HG02759 (cell line): Measurements from ENCODE around the gene UQCC5.

Experiments used
- ATAC-seq: cut with Tn5 transposase; IDR thresholded peaks from one replicate; pipeline ENCODE4 v1.9.1; 2021; ENCODE audit warnings: mild to moderate bottlenecking, moderate library complexity; ENCODE audit not compliant: unreplicated experiment

The UQCC5 gene

GRCh38 chr3:52536369-52537164 lies at the start of gene UQCC5:
UQCC5 (plus strand) TSS chr3:52536605; CDS start chr3:52536756, 151 bp downstream.
- peak; percentile 86 for ATAC-seq

- ATAC-seq, result no peak
Observed at GRCh38 chr3:52487050-52487787, 49.2 kb upstream of the UQCC5 start.

GRCh38 chr3:52487788-52488691 lies 48.4 kb upstream of the UQCC5 start:
- no peak for ATAC-seq

- ATAC-seq, result no peak
Observed at GRCh38 chr3:52488746-52489145, 47.7 kb upstream of the UQCC5 start.

- ATAC-seq, result no peak
Observed at GRCh38 chr3:52489453-52489852, 47.0 kb upstream of the UQCC5 start.

GRCh38 chr3:52490035-52490938 lies 46.1 kb upstream of the UQCC5 start:
- no peak for ATAC-seq

GRCh38 chr3:52490939-52491526 lies 45.4 kb upstream of the UQCC5 start:
- ATAC-seq, result no peak

GRCh38 chr3:52492059-52492458 lies 44.3 kb upstream of the UQCC5 start:
- no peak for ATAC-seq

- no peak for ATAC-seq
Observed at GRCh38 chr3:52493232-52494017, 43.0 kb upstream of the UQCC5 start.

GRCh38 chr3:52494445-52494844 lies 42.0 kb upstream of the UQCC5 start:
- ATAC-seq, result no peak

- ATAC-seq, result no peak
Observed at GRCh38 chr3:52494886-52495495, 41.4 kb upstream of the UQCC5 start, which contains the start of gene STAB1. STAB1 (plus strand) TSS chr3:52495338; CDS start chr3:52495414, 76 bp downstream.

- ATAC-seq, result no peak
Observed at GRCh38 chr3:52495777-52496602, 40.4 kb upstream of the UQCC5 start.

GRCh38 chr3:52498137-52499054 lies 38.0 kb upstream of the UQCC5 start:
- ATAC-seq, result no peak

- no peak for ATAC-seq
Observed at GRCh38 chr3:52501046-52501445, 35.4 kb upstream of the UQCC5 start.

GRCh38 chr3:52502001-52502400 lies 34.4 kb upstream of the UQCC5 start:
- ATAC-seq, result no peak

- ATAC-seq, result no peak
Observed at GRCh38 chr3:52502808-52503350, 33.5 kb upstream of the UQCC5 start.
